GM19438 (cell line): ENCODE measurements around the gene KCNMB1.

Experiments used
- ATAC-seq: cut with Tn5 transposase; IDR thresholded peaks from one replicate; pipeline ENCODE4 v1.9.1; 2021; ENCODE audit warnings: low read depth; ENCODE audit not compliant: unreplicated experiment

The KCNMB1 gene

GRCh38 chr5:170347022-170347567, 42.1 kb downstream of the KCNMB1 start:
- no peak for ATAC-seq

DNA sequence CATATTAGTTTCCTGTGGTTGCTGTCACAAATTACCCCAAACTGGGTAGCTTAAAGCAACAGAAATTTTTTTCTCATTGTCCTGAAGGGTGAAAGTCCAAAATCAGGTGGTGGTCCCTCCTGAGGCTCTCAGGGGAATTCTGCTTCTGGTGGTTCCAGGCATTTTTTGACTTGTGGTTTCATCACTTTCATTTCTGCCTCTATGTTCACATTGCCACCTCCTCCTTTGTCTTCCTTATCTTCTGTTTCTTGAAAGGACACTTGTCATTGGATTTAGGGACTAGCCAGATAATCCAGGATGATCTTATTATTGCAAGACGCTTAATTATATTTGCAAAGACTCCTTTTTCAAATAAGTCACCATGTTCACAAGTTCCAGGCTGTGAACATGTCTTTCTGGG, 43.2 kb downstream of the KCNMB1 start:
- ATAC-seq = no peak

- no peak for ATAC-seq
These were observed 46.0 kb downstream of the KCNMB1 start for GRCh38 chr5:170343177-170343576.

DNA sequence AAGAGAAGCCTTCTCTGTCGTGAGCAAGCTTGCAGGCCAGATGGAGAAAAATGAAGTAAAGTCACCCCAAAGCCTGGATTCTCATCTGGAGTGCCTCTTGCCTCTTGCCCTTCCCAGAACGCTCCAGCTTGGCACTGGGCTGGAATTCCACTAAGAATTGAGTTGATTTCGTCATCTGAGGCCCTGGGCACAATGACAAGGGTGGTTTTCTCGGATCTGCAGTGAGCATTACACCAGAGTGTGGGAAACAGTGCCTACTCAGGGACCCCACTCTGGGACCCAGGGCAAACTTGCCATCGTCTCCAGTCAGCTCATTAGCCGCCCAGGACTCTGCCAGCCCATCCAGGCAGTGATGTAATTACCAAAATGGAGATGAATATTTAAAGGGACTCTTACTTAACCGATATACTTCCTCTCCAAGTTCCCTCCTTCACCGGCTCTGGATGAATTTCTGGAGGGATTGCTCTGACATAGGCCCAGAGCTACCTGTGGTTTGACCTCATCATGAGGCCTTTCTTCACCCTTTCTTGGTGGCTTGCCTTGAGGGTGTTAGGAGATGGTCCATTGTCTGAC, 46.9 kb downstream of the KCNMB1 start:
- no peak for ATAC-seq

DNA sequence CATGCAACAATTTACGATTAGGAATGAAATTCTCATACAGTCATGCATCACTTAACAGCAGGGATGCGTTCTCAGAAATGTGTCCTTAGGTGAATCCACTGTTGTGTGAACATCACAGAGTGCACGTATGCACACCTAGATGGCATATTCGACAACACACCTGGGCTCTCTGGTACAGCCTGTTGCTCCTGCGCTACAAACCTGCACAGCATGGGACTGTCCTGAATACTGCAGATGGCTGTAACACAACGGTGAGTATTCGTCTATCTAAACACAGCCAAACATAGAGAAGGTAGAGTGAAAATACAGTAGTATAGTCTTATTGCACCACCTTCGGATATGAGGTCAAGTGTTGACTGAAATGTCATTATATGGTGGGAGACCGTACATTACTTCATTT, 47.6 kb downstream of the KCNMB1 start:
- no peak for ATAC-seq

DNA sequence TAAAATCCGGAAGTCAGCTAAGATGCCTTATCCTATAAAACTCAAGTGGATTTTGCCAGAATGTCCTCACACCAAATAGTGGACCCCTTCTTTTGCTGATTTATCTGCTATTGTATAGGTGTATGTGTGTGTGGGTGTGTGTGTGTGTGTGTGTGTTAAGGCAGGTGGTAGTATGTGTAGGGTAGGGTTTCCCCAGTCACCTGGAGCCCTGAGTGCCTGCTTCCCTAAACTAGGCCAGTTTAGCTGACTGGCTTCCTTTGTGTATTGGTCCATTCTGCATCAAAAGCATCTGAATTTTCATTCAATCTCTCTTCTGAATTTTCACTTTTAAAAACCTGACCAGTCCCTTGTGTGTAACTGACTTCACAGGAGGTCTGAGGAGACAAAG, 49.4 kb downstream of the KCNMB1 start:
- ATAC-seq = no peak

- peak; percentile 86 for ATAC-seq
These were observed 50.0 kb downstream of the KCNMB1 start for GRCh38 chr5:170338933-170339779.

- no peak for ATAC-seq
These were observed 50.9 kb downstream of the KCNMB1 start for GRCh38 chr5:170338291-170338690.

DNA sequence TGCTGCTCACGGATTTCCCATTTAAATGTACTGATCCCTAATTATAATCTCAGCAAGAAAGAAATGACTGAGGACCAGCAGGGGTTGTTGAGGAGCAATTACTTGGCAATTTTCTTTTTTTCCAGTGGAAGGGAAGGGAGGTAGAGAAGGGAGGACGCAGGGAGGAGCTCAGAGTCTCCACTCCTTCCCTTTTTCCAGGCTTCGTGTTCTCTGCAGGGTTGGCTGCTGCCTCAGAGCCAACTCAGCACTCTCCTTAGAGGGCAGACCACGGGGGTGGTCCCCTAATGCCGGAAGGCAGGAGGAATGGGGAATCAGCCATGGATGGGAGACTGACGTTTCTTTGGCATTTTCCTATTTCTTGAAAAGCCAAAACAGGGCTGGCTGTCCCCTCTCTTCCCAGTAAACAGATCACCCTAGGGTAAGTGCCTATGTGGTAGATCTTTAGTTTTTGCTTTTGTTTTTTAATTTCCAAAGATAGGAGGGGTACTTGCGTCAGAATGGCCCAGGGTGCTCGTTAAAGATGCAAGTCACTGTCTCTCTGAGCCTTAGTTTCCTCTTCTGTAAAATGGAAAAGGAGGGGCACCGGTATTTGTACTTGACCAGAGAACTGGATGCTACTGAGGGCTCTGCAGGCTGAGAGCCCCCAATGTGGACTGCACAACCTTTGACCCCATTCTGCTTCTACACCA, 52.0 kb downstream of the KCNMB1 start:
- ATAC-seq = no peak

GRCh38 chr5:170336065-170336464, 53.1 kb downstream of the KCNMB1 start:
- ATAC-seq = no peak

GRCh38 chr5:170334626-170335025, 54.5 kb downstream of the KCNMB1 start:
- no peak for ATAC-seq

GRCh38 chr5:170333161-170333910, 55.8 kb downstream of the KCNMB1 start:
- no peak for ATAC-seq

- no peak for ATAC-seq
These were observed 57.1 kb downstream of the KCNMB1 start for GRCh38 chr5:170332058-170332457.

DNA sequence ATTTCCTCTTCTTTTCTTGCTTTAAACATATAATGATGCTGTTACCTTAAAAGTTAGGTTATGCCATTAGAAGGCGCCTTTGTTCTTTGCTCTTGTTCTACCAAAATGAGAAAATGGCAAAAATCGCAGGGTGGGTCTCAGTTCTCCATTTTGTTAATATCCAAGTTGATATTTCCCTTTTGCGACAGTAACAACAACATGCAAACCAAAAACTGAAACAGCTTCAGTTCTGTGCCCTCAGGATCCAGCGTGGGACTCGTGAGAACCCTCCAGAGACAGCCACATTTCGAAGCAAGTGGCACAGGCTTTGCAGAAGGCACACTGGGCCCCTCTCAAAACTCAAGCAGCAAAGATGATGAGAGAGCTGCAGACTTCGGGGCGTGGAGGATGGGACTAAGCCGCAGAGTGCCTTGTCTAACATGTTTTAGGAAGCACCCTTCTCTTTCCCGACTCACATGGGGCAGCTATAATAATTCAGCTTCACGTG, 58.6 kb downstream of the KCNMB1 start:
- peak; percentile 6 for ATAC-seq

DNA sequence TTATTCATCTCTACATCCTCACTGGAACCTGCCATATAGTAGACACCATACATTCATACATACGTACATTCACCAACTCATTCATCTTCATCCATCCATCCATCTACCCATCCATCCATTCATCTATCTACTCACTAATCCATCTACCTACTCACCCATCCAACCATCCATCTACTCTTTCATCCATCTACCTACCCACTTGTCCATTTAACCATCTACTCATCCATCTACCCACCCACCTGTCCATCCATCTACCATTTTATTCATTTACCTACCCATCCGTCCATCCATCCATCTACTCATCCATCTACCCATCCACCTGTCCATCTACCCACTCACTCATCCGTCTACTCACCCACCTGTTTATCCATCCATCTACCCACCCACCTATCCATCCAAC, 59.6 kb downstream of the KCNMB1 start:
- ATAC-seq = no peak

DNA sequence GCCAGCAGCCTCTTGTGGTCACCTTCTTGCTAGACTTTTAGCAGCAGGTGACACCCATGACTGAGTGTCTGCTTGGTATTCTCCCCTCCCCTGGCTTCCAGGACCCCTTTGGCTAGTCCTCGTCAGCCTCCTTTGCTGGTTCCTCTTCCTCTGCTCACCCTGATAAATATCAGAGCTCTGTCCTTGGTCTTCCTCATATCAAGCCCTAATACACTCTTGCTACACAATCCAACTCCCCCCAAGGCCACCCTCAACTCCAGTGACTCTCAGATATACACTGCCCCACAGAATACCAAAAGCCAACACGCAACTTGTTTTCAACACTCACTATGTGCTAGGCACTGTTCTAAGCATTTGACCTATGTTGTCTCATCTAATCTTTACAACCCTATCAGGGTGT, 61.3 kb downstream of the KCNMB1 start:
- ATAC-seq = no peak

GRCh38 chr5:170327168-170327567, 62.0 kb downstream of the KCNMB1 start:
- peak; percentile 40 for ATAC-seq
